Dermis microvascular lymphatic vessel endothelial cell (primary cell): Measurements from ENCODE around the gene INVS. TPM values are rescaled to one million over a fixed set of nuclear protein-coding genes. Genes with fewer than 3 reads are reported as not detected.
"Not testable (repeated sequence)": the region's sequence is repeated elsewhere in the genome, so short reads cannot be mapped to it uniquely, and the experiment has no call there.

Source experiments
- DNase-seq, 2 donors: peaks; one replicate each; pipeline versions ENCODE4 v3.0.0 to v3.0.0-alpha.2; 2010; ENCODE audit warnings: low read depth in 2 of 2
- total RNA-seq: library from RNA; depleted of rRNA; stranded (reverse); fragments of >200 nt; gene quantifications from 2 replicates; pipeline ENCODE4 v1.2.1, GENCODE V29; 2014

INVS gene
- total RNA-seq, 1 donor from 2014 or later, result 22.5 TPM

- no peak for DNase-seq
Observed at GRCh38 chr9:100117316-100117715, 18.3 kb downstream of the INVS start.

- DNase-seq, result no peak
Observed at GRCh38 chr9:100120286-100120685, 21.2 kb downstream of the INVS start.

GRCh38 chr9:100125236-100125635 lies 26.2 kb downstream of the INVS start:
- no peak for DNase-seq

- DNase-seq, result no peak
Observed at GRCh38 chr9:100125910-100126309, 26.9 kb downstream of the INVS start.

DNA sequence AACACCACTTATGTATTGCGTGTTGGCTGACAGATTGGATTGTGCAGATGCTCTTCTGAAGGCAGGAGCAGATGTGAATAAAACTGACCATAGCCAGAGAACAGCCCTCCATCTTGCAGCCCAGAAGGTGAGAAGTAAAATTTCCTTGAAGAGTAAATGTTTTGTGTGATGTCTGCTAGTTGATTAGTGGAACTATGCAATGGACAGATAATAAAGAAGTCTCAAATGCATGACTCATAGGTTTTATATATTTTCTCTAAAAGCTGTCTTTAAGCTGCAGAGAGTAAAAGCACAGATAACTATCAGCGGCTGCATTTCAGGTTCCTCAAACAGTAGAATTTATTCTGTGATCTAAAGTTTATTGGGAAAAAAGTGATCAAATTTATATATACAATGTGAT lies 27.4 kb downstream of the INVS start:
- DNase-seq, result no peak

DNA sequence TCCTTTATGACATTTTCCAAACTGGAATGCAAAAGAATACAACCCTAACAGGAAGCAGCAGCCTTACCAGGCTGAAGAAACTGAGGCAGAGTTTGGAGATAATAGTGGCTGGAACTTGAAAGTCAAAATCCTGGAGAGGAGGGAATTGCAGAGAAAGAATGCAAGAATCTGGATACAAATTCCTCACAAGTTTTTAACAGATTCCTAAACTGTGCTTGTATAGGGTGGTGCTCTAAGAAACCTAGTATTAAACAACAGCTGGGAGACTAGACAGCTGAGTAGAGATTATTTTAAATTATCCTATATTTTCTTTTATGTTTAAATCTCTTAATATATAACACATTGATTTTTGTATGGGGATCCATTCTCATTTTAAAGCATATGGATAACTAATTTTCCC lies 30.7 kb downstream of the INVS start:
- DNase-seq, result no peak

DNA sequence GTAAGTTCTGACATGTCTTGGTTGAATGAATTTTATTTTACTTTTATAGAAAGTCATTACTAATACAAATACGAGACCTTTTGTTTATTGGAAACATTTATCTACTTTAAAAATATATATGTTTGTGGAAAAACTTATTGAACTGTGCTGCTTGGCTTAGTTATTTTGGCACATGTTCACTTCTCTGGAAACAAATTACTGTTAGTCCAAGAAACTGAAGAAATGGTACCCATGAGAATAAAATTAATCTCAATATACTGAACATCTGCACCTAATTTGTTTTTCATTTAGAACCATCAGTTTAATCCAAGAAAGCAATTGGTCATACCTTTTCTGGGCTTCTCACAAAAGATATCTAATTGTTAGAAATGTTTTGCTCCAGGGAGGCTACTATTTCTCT lies 32.2 kb downstream of the INVS start:
- DNase-seq, result no peak

DNA sequence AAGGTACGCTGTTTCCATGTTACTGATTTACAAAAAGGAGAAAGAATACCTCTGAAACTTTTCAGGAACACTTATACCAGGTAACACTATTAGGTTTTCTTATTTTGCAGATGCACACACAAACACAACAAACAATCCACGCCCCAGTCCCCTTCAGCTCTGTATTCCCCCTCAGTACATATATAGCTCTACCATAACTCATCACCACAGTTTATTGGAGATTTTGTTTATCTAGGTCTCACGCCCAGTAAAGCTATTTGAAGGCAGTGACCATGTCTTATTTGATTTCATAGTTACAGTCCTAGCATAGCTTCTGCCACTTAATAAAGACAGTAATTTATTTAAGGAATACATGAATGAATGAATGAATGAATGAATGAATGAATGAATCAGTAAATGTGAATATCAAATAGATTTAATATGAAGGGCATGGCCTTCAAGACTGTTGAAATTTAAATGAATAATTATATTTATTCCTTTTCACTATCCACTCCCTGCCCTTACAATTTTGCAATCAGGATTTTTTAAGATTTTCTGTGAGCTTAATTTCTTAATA lies 32.9 kb downstream of the INVS start:
- DNase-seq, result no peak

DNA sequence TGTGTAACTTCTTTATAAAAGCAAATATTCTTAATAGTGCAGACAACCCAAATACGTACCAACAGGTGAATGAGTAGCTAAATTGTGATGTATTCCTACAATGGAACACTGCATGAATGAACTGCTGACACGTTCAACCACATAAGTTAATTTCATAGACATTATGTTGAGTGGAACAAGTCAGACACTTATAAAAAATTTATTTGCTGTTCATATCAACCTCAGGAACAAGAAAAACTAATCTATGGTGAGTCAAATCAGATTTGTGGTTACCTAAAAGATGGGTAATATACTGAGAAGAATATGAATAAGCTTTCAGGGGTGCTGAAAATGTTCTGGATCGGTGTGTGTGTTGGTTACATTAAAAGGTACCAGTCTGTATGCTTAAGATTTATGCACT lies 35.7 kb downstream of the INVS start:
- DNase-seq, result no peak

- DNase-seq, result peak in 1 of 2 donors; percentile 14
Observed at GRCh38 chr9:100136799-100137198, 37.8 kb downstream of the INVS start.

- DNase-seq, result not testable (repeated sequence)
Observed at GRCh38 chr9:100140303-100140702, 41.3 kb downstream of the INVS start.

DNA sequence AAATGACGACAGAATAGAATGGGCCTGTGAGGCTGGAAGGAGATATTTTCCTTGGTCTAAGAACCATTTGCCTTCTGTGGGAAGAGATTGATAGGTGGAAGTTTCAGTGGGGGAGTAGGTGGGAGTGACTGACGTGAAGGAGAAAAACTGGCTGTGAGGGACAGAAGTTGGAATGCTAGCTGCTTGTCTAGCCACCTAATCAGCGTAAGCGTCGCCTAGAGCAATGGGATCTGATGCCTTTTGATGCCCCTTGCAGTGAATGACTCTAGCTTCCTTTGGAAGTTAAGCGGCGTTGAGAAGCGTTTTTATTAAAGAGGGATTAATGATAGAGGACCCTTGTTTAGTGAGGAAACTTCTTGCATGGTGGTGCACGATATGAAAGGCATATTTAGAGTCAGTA lies 42.8 kb downstream of the INVS start:
- not testable (repeated sequence) for DNase-seq

DNA sequence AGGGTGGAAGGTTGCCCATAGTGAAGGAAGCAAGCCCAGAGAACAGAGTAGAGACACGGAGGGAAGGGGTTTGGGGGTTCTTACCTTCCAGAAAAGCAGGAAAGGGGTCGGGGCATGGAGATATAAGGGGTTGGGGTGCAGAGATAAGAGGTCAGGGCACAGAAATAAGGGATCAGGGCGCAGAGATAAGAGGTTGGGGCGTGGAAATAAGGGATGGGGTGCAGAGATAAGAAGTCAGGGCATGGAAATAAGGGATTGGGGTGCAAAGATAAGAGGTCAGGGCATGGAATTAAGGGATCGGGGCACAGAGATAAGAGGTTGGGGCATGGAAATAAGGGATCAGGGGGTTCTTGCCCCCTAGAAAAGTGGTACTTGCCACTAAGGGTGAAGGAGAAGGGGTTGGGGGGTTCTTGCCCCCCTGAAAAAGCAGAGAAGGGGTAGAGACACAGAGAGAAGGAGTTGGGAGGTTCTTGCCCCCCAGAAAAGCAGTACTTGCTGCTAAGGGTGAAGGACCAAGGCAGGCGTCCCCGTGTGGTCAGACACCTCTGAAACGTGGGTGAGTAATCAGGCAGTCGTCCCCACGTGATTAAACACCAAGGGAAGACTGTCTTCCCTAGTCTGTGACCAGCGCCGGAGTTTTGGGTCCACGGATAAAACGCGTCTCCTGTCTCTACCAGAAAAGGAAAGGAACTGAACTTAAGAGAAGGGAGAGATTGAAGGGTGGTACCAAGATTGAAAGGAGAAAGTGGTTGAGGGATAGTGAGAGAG lies 46.3 kb downstream of the INVS start:
- DNase-seq, result not testable (repeated sequence)

- not testable (repeated sequence) for DNase-seq
Observed at GRCh38 chr9:100145976-100146375, 46.9 kb downstream of the INVS start.

DNA sequence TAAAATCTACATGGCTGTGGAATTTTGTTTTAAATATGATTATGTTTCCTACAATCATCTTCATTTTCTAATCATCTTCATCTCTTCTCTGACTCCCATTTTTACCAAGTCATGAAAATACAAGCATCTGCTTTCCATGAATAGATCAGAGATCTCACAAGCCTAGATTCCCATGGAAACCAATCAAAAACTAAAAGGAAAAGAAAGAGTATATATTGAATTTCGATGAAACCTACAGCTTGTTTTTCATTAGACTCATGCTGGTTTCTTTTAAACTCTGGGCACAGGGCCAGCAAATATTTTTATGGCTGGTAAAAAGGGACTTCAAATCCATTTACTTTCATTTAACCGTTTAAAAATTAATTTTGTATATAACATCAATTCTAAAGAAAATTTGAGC lies 51.2 kb downstream of the INVS start:
- peak; percentile 3 to 25 for DNase-seq

GRCh38 chr9:100160021-100160420 lies 61.0 kb downstream of the INVS start:
- no peak for DNase-seq

GRCh38 chr9:100167176-100167575 lies 68.1 kb downstream of the INVS start:
- peak in 1 of 2 donors; percentile 1 for DNase-seq

DNA sequence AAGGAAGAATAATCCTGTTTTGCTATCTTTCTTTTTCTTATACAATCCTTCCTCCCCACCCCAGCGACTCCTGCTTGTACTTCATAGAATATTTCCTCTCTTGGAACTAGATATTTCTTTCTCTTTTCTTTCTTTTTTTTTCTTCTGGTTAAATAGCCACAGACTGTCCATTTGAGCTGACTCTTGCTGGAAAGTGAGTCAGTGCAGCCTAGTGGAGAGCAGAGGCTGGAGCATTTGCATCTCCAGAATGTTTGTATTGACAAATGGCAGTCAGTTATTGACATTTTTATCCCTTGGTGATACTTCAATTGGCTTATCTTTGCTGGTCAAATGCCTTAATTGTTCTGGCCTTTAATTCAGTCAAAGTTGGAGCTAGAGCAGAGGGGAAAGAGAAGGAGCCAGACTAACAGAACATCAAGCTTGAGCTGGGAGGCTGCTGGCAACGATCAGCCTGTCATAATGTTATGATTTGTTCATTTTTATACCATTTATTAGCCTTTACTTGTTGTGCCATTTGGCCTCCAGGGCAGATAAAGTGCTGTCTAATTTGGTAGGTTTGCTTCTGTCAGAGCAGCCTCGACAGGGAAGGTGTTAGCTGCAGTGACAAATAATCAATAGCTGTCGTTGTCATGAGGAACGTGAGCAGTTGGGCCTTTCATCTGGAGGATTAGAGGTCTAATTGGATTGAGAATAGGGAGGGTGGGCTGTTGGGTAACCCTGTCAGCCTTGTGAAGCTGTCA lies 69.0 kb downstream of the INVS start:
- DNase-seq, result no peak

- peak in 1 of 2 donors; percentile 39 for DNase-seq
Observed at GRCh38 chr9:100170085-100170484, 71.0 kb downstream of the INVS start.

DNA sequence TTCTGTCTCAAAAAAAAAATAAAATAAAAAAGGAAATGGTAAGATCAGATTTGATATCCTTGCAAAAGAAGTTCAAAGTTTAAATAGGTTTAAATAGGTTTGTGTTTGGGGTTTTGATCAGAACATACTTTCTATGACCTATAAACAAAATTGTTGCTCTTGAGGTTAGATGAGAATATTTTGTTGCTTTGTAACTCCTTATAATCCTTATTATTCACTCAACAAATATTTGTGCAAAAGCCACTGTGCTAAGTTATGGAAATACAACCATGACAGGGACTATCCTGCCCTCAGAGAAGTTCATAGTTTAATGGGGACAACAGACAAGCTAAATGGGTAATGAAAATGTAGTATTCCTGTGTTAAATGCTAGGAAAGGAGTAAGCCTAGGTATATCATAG lies 71.5 kb downstream of the INVS start:
- DNase-seq, result no peak

DNA sequence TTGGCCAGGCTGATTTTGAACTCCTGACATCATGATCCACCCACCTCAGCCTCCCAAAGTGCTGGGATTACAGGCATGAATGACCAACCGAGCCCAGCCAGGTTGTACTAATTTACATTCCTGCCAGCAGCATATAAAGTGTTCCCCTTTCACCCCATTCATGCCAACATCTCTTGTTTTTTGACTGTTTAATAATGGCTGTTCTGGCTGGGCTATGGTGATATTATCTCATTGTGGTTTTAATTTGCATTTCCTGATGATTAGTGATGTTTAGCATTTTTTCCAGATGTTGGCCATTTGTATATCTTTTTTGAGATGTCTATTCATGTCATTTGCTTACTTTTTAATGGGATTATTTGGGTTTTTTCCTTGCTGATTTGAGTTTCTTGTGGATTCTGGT lies 87.3 kb downstream of the INVS start:
- DNase-seq, result no peak

- DNase-seq, result no peak
Observed at GRCh38 chr9:100190339-100190738, 91.3 kb downstream of the INVS start.

GRCh38 chr9:100191264-100191663 lies 92.2 kb downstream of the INVS start:
- no peak for DNase-seq
